Left lung (tissue), 10 donors: ENCODE results near the gene FBXL22. TPM values are rescaled to one million over a fixed set of nuclear protein-coding genes. Genes with fewer than 3 reads are reported as not detected.

ENCODE experiments used
- ATAC-seq: fragments of 200-7000 bp; cut with Tn5 transposase; one replicate; pipeline ENCODE4 v1.9.1; 2020; ENCODE audit warnings: moderate library complexity
- DNase-seq, 4 donors: peaks; one replicate each; pipeline ENCODE4 v3.0.0-alpha.2; 2013 to 2020
- H3K27ac ChIP-seq, 2 donors: fragments of 200-600 bp; sonication (generic) in 1 of 2; one replicate each; pipeline versions ENCODE4 v1.5.0 to v1.8.0; 2020 to 2021
- H3K27me3 ChIP-seq, 2 donors: fragments of 200-600 bp; sonication (generic) in 1 of 2; one replicate each; pipeline versions ENCODE4 v1.5.0 to v1.8.0; 2020 to 2021
- H3K36me3 ChIP-seq, 2 donors: fragments of 200-600 bp; sonication (generic) in 1 of 2; one replicate each; pipeline versions ENCODE4 v1.5.0 to v1.8.0; 2020 to 2021
- H3K4me1 ChIP-seq, 2 donors: fragments of 200-600 bp; one replicate each; pipeline ENCODE4 v1.8.0; 2021
- H3K4me3 ChIP-seq, 2 donors: fragments of 200-600 bp; sonication (generic) in 1 of 2; one replicate each; pipeline versions ENCODE4 v1.5.0 to v1.8.0; 2020 to 2021; ENCODE audit warnings: mild to moderate bottlenecking in 1 of 2
- H3K9me3 ChIP-seq, 2 donors: fragments of 200-600 bp; sonication (generic) in 1 of 2; one replicate each; pipeline versions ENCODE4 v1.5.0 to v1.8.0; 2020 to 2021
- CTCF ChIP-seq, 2 donors: fragments of 200-600 bp; sonication (generic) in 1 of 2; IDR thresholded peaks; one replicate each; pipeline versions ENCODE4 v1.5.0 to v1.8.0; 2021; ENCODE audit warnings: antibody characterized with exemption in 2 of 2
- intact Hi-C, 2 donors: fragments of 100-400 bp; cut with DNase I; formaldehyde crosslinking; loops; one replicate each; pipeline versions ENCODE4 v1.11.2 to v1.14.2; 2022
- polyA plus RNA-seq, 6 donors: library from polyadenylated mRNA; unstranded; fragments of 120-200 nt; gene quantifications; one replicate each; pipeline ENCODE4 v1.2.1, GENCODE V29; 2013; ENCODE audit not compliant: insufficient read length in 6 of 6
- total RNA-seq, 2 donors: library from RNA; stranded (reverse); fragmentation: NEBNext Ultra II Directional; extraction: Animal tissue kit (Norgen Biotek cat#: 25700); gene quantifications; one replicate each; pipeline ENCODE4 v1.2.1, GENCODE V29; 2021
- donor health status: DM: no; HTN: yes; CAD: no.
- donor health status: DM: no; HTN: no; CAD: no.

Gene FBXL22
- total and polyA plus RNA-seq, 8 donors = 1.9 to 4.6 (median 2.7) TPM

GRCh38 chr15:63633312-63633711 lies 36.1 kb downstream of the FBXL22 start:
- intact Hi-C loops = no loop called here
- Histone ChIP-seq H3K36me3 (peaks cover 0 to 100% of the 10 kb centered on the region in 2 donors), H3K4me3 (no peak overlapping the region), H3K4me1 (no peaks in the 10 kb centered on the region), H3K27ac (no peak overlapping the region), H3K27me3 (no peaks in the 10 kb centered on the region), H3K9me3 (no peaks in the 10 kb centered on the region)
- ATAC-seq (no peak), DNase-seq (no peak)
- no peak for TF ChIP-seq CTCF (IDR thresholded peaks at IDR 0.05)

GRCh38 chr15:63634154-63634553 lies 37.0 kb downstream of the FBXL22 start:
- no peak for TF ChIP-seq CTCF (IDR thresholded peaks at IDR 0.05)
- ATAC-seq (no peak), DNase-seq (no peak)
- Histone ChIP-seq H3K27ac (no peak overlapping the region), H3K27me3 (no peaks in the 10 kb centered on the region), H3K4me1 (no peaks in the 10 kb centered on the region), H3K36me3 (peaks cover 0 to 99% of the 10 kb centered on the region in 2 donors), H3K4me3 (no peak overlapping the region), H3K9me3 (no peaks in the 10 kb centered on the region)
- intact Hi-C loops = no loop called here

GRCh38 chr15:63636518-63637061 lies 39.4 kb downstream of the FBXL22 start:
- Histone ChIP-seq H3K27me3 (no peaks in the 10 kb centered on the region), H3K4me3 (no peak overlapping the region), H3K27ac (no peak overlapping the region), H3K4me1 (no peaks in the 10 kb centered on the region), H3K9me3 (no peaks in the 10 kb centered on the region), H3K36me3 (peaks cover 0 to 99% of the 10 kb centered on the region in 2 donors)
- ATAC-seq (no peak), DNase-seq (no peak)
- no peak for TF ChIP-seq CTCF (IDR thresholded peaks at IDR 0.05)
- intact Hi-C loops = no loop called here

GRCh38 chr15:63638839-63639238 lies 41.7 kb downstream of the FBXL22 start:
- DNase-seq = no peak
- ATAC-seq = no peak
- H3K36me3 ChIP-seq = peaks cover 0 to 99% of the 10 kb centered on the region in 2 donors

DNA sequence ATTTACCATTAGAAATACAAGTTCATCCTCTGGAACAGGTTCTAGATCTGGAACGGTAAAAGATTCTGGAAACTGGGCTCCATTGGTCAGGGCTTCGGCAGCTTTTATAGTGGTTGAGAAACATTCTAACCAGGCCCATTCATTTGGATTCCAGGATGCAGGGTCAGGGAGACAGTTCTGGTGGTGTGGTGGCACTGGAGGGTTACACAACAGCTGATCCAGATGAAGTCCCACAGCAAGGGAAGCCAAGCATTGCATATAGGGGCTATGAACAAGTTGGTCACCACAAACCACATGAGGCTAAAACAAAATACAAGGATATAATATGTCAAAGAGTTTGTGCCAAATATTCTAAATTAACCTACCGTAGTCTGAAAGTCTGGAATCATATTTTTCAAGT lies 43.0 kb downstream of the FBXL22 start:
- ATAC-seq = no peak
- H3K36me3 ChIP-seq = peaks cover 0 to 99% of the 10 kb centered on the region in 2 donors
- intact Hi-C loops = no loop called here
- H3K9me3 ChIP-seq = no peaks in the 10 kb centered on the region
- no peaks in the 10 kb centered on the region for H3K27me3 ChIP-seq
- DNase-seq = no peak
- TF ChIP-seq CTCF (IDR thresholded peaks at IDR 0.05) = no peak
- no peak overlapping the region for H3K4me3 ChIP-seq
- no peak overlapping the region for H3K27ac ChIP-seq
- no peaks in the 10 kb centered on the region for H3K4me1 ChIP-seq

More at GRCh38 chr15:63638839-63639238, 41.7 kb downstream of the FBXL22 start:
- no peak overlapping the region for H3K27ac ChIP-seq
- no peak for TF ChIP-seq CTCF (IDR thresholded peaks at IDR 0.05)
- no peak overlapping the region for H3K4me3 ChIP-seq
- no peaks in the 10 kb centered on the region for H3K4me1 ChIP-seq
- H3K27me3 ChIP-seq = no peaks in the 10 kb centered on the region
- H3K9me3 ChIP-seq = no peaks in the 10 kb centered on the region
- intact Hi-C loops = no loop called here

Other genes with a start within 250 kb of the FBXL22 start
- 10 to 100 TPM; 12.2 to 20.5 TPM for gene CA12, start 215.5 kb upstream of the FBXL22 start, total RNA-seq
- 1 to 10 TPM; 1.6 to 7.9 (median 3.6) TPM for gene CA12, start 215.5 kb upstream of the FBXL22 start, polyA plus RNA-seq
- gene USP3, start 92.8 kb upstream of the FBXL22 start, total RNA-seq = 10 to 100 TPM; 53.5 to 80.7 TPM
- 10 to 100 TPM; 37.4 to 44.9 (median 41.0) TPM for gene USP3, start 92.8 kb upstream of the FBXL22 start, polyA plus RNA-seq
- gene HERC1, start 236.6 kb downstream of the FBXL22 start, total RNA-seq = 10 to 100 TPM; 86.4 to 89.1 TPM
- 10 to 100 TPM; 67.0 to 76.8 (median 71.0) TPM for gene HERC1, start 236.6 kb downstream of the FBXL22 start, polyA plus RNA-seq